T-helper 2 cell treated with Interferon-gamma antibody and Interleukin-4, amounts not matched to agents 5 μg/mL and 100 μg/mL, for 36 hours (primary cell): Measurements from ENCODE around the gene HS6ST2.

ENCODE experiments used
- DNase-seq: peaks from one replicate; pipeline ENCODE4 v3.0.0; 2021; ENCODE audit warnings: low spot score
- H3K27ac Mint-ChIP-seq: one replicate; pipeline ENCODE4 v1.8.0; 2021; ENCODE audit warnings: mild to moderate bottlenecking, mixed read lengths
- H3K27me3 Mint-ChIP-seq: one replicate; pipeline ENCODE4 v1.8.0; 2021; ENCODE audit warnings: low read depth, mixed read lengths
- H3K36me3 Mint-ChIP-seq: one replicate; pipeline ENCODE4 v1.8.0; 2021; ENCODE audit warnings: low read depth, mixed read lengths
- H3K4me1 Mint-ChIP-seq: one replicate; pipeline ENCODE4 v1.8.0; 2021; ENCODE audit warnings: low read depth, mixed read lengths
- H3K4me3 Mint-ChIP-seq: one replicate; pipeline ENCODE4 v1.8.0; 2022; ENCODE audit warnings: mild to moderate bottlenecking, moderate library complexity, mixed read lengths
- H3K9me3 Mint-ChIP-seq: one replicate; pipeline ENCODE4 v1.8.0; 2021; ENCODE audit warnings: mixed read lengths

HS6ST2 gene

GRCh38 chrX:132712350-132712749, 246.1 kb downstream of the HS6ST2 start:
- no peaks in the 10 kb centered on the region for H3K27me3 Mint-ChIP-seq
- H3K4me1 Mint-ChIP-seq = no peaks in the 10 kb centered on the region
- no peaks in the 10 kb centered on the region for H3K36me3 Mint-ChIP-seq
- no peak for DNase-seq
- H3K4me3 Mint-ChIP-seq = no peak overlapping the region
- no peak overlapping the region for H3K27ac Mint-ChIP-seq
- no peaks in the 10 kb centered on the region for H3K9me3 Mint-ChIP-seq

- Mint-ChIP-seq H3K36me3 (no peaks in the 10 kb centered on the region), H3K27me3 (no peaks in the 10 kb centered on the region), H3K4me3 (no peak overlapping the region), H3K9me3 (no peaks in the 10 kb centered on the region), H3K4me1 (no peaks in the 10 kb centered on the region), H3K27ac (no peak overlapping the region)
- DNase-seq = no peak
Measured at GRCh38 chrX:132710656-132711155, 247.7 kb downstream of the HS6ST2 start.

DNA sequence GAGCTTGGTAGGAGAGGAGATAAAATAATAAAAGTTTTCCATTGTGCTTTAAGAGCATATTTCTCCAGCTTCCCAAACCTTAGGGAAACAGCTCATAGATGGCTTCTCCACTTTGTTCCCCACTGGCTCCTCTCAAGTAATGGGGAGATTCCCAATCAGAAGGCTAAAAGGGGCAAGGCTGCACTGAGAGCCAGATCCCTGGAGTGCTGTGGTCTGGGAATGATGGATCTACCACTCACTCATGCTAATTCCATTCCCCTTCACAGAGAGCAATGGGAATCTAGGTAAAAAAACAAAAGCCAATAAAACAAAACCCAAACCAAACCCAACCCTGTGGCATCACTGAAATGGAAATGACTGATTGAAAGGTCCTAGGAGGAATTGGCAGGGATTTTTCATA, 249.9 kb downstream of the HS6ST2 start:
- Mint-ChIP-seq H3K9me3 (no peaks in the 10 kb centered on the region), H3K36me3 (no peaks in the 10 kb centered on the region), H3K27me3 (no peaks in the 10 kb centered on the region), H3K4me3 (no peak overlapping the region), H3K27ac (no peak overlapping the region), H3K4me1 (no peaks in the 10 kb centered on the region)
- no peak for DNase-seq

- no peak for DNase-seq
- Mint-ChIP-seq H3K4me3 (no peak overlapping the region), H3K27me3 (peaks cover 3% of the 10 kb centered on the region), H3K9me3 (no peaks in the 10 kb centered on the region), H3K36me3 (no peaks in the 10 kb centered on the region), H3K27ac (no peak overlapping the region), H3K4me1 (no peaks in the 10 kb centered on the region)
Measured at GRCh38 chrX:132704769-132705168, 253.7 kb downstream of the HS6ST2 start.

GRCh38 chrX:132694382-132694781, 264.0 kb downstream of the HS6ST2 start:
- Mint-ChIP-seq H3K4me1 (no peaks in the 10 kb centered on the region), H3K36me3 (no peaks in the 10 kb centered on the region), H3K27ac (no peak overlapping the region), H3K9me3 (no peaks in the 10 kb centered on the region), H3K4me3 (no peak overlapping the region), H3K27me3 (peaks cover 4% of the 10 kb centered on the region)
- no peak for DNase-seq

- no peaks in the 10 kb centered on the region for H3K4me1 Mint-ChIP-seq
- H3K27ac Mint-ChIP-seq = no peak overlapping the region
- peaks cover 4% of the 10 kb centered on the region for H3K27me3 Mint-ChIP-seq
- no peak for DNase-seq
- no peaks in the 10 kb centered on the region for H3K9me3 Mint-ChIP-seq
- H3K4me3 Mint-ChIP-seq = no peak overlapping the region
- no peaks in the 10 kb centered on the region for H3K36me3 Mint-ChIP-seq
Measured at GRCh38 chrX:132692526-132692925, 265.9 kb downstream of the HS6ST2 start.

- Mint-ChIP-seq H3K9me3 (no peaks in the 10 kb centered on the region), H3K4me1 (no peaks in the 10 kb centered on the region), H3K27me3 (peaks cover 4% of the 10 kb centered on the region), H3K4me3 (no peak overlapping the region), H3K36me3 (no peaks in the 10 kb centered on the region), H3K27ac (no peak overlapping the region)
- DNase-seq = no peak
Measured at GRCh38 chrX:132692066-132692465, 266.4 kb downstream of the HS6ST2 start.

GRCh38 chrX:132689612-132690563, 268.5 kb downstream of the HS6ST2 start:
- DNase-seq = no peak
- H3K27me3 Mint-ChIP-seq = peaks cover 4% of the 10 kb centered on the region
- no peak overlapping the region for H3K4me3 Mint-ChIP-seq
- no peak overlapping the region for H3K27ac Mint-ChIP-seq
- H3K4me1 Mint-ChIP-seq = no peaks in the 10 kb centered on the region
- H3K9me3 Mint-ChIP-seq = no peaks in the 10 kb centered on the region
- no peaks in the 10 kb centered on the region for H3K36me3 Mint-ChIP-seq

DNA sequence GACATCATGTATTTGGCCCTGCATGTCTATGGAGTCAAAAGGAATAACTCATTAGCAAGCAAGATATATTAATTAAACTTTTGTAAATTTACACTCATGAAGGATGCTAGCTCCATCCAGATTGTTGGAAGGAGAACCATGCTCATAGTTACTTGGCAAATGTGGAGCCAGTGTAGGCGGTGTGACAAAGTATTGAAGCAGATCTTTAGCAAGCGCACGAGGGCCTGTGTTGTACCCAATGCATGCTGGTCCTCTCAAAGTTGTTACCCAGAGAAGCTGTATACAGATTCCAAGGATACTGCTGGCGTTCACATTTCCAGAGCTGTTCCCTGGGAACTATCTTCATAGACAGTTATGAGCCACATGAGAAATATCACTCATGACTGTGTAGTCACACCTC, 273.2 kb downstream of the HS6ST2 start:
- no peak for DNase-seq
- no peak overlapping the region for H3K27ac Mint-ChIP-seq
- H3K9me3 Mint-ChIP-seq = no peaks in the 10 kb centered on the region
- H3K36me3 Mint-ChIP-seq = no peaks in the 10 kb centered on the region
- H3K4me3 Mint-ChIP-seq = no peak overlapping the region
- H3K27me3 Mint-ChIP-seq = peaks cover 3% of the 10 kb centered on the region
- no peaks in the 10 kb centered on the region for H3K4me1 Mint-ChIP-seq

DNA sequence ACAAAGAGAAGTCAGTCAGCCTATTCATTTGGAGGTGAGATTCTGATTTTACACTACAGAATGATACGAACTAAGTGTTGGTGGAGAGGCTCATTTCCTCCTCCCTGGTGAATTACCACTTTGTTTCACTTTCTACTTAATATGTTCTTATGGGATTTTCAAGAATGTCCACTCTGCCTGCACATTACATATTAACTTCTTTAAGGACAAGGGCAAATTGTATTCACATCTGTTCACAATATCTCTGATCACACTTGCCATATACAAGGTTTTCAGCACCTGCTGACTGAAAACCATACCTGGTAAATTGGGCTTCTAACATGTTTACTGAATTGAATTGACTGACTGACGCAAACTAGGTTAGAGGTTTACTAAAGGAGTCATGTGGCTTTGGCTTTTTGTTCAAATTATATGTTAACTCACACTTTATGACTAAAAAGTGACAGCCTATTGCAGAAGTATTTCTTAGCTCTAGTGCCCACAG, 281.2 kb downstream of the HS6ST2 start:
- DNase-seq = no peak
- Mint-ChIP-seq H3K4me1 (peaks cover 3% of the 10 kb centered on the region), H3K36me3 (no peaks in the 10 kb centered on the region), H3K27ac (no peak overlapping the region), H3K4me3 (no peak overlapping the region), H3K9me3 (peaks cover 6% of the 10 kb centered on the region), H3K27me3 (no peaks in the 10 kb centered on the region)

DNA sequence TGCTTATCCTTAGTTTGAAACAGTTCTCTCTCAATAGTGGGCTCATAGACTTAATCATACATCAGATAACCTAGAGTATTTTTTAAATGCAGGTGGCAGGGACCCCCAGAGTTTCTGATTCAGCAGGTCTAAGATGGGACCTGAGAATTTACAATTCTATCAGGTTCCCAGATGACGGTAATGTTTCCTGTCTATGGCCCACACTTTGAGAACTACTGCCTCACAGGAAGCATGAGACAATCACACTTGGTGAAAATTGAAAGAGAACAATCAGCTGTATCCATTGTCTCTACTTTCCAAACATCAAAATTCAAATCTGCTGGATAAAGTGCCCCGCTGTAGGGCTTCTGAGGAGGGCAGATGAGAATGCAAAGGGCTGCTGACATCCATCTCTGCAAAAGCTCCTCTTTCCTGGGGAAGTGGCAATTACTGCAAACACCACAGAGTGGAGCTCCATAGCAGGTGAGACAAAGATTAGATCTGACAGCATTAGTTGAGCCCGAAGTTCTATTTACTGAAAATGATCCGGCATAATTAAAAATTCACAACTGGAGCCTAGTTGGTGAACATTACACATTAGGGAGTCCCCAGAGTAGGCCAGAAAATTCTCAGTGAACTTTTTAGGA, 281.8 kb downstream of the HS6ST2 start:
- Mint-ChIP-seq H3K27ac (no peak overlapping the region), H3K36me3 (no peaks in the 10 kb centered on the region), H3K9me3 (peaks cover 6% of the 10 kb centered on the region), H3K4me1 (peaks cover 3% of the 10 kb centered on the region), H3K27me3 (no peaks in the 10 kb centered on the region), H3K4me3 (no peak overlapping the region)
- DNase-seq = no peak

DNA sequence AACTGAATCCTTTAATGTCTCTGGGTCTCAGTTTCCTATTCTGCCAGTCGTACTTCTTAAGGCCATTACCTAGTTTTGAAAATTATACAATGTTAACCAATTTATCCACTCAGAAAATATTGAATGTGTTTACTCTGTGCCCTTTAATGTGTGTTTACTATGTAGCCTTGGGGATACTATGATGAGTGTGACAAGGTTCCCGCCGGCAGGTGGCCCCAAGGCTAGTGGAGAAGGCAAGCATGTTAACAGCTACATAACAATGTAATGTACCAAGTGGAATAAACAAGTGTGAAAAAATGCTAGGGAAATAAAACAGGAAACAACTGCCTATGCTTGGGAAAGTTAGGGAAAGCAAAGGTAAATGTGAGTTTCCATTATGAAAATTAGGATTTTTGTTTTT, 282.3 kb downstream of the HS6ST2 start:
- DNase-seq = no peak
- Mint-ChIP-seq H3K36me3 (no peaks in the 10 kb centered on the region), H3K27me3 (no peaks in the 10 kb centered on the region), H3K9me3 (peaks cover 6% of the 10 kb centered on the region), H3K4me1 (peaks cover 3% of the 10 kb centered on the region), H3K27ac (no peak overlapping the region), H3K4me3 (no peak overlapping the region)

GRCh38 chrX:132673331-132673730, 285.1 kb downstream of the HS6ST2 start:
- Mint-ChIP-seq H3K36me3 (no peaks in the 10 kb centered on the region), H3K9me3 (no peaks in the 10 kb centered on the region), H3K27ac (no peak overlapping the region), H3K27me3 (no peaks in the 10 kb centered on the region), H3K4me3 (no peak overlapping the region), H3K4me1 (peaks cover 3% of the 10 kb centered on the region)
- no peak for DNase-seq

GRCh38 chrX:132671229-132671641, 287.2 kb downstream of the HS6ST2 start:
- DNase-seq = no peak
- no peaks in the 10 kb centered on the region for H3K9me3 Mint-ChIP-seq
- H3K27me3 Mint-ChIP-seq = peaks cover 5% of the 10 kb centered on the region
- H3K27ac Mint-ChIP-seq = no peak overlapping the region
- no peak overlapping the region for H3K4me3 Mint-ChIP-seq
- H3K36me3 Mint-ChIP-seq = no peaks in the 10 kb centered on the region
- no peaks in the 10 kb centered on the region for H3K4me1 Mint-ChIP-seq
